HG02678 (cell line): ENCODE data around the gene SLC5A6.

Source experiments
- ATAC-seq: cut with Tn5 transposase; IDR thresholded peaks from one replicate; pipeline ENCODE4 v1.9.1; 2021; ENCODE audit warnings: mild to moderate bottlenecking, moderate library complexity; ENCODE audit not compliant: unreplicated experiment

The SLC5A6 gene

GRCh38 chr2:27211943-27212625 is at the start of gene SLC5A6, which contains the start of gene ATRAID:
TSS of gene SLC5A6 (minus strand) at chr2:27212268. CDS start at chr2:27207650, 4,618 bp downstream.
TSS of gene ATRAID (plus strand) at chr2:27212041. CDS start at chr2:27212369, 328 bp downstream.
- ATAC-seq, result peak; percentile 82

GRCh38 chr2:27261241-27261925 is 49.3 kb upstream of the SLC5A6 start:
- no peak for ATAC-seq

- ATAC-seq, result no peak
Observed at GRCh38 chr2:27258051-27258450, 46.0 kb upstream of the SLC5A6 start.

- no peak for ATAC-seq
Observed at GRCh38 chr2:27256855-27257454, 44.9 kb upstream of the SLC5A6 start.

GRCh38 chr2:27255660-27256059 is 43.6 kb upstream of the SLC5A6 start:
- no peak for ATAC-seq

- ATAC-seq, result no peak
Observed at GRCh38 chr2:27255187-27255586, 43.1 kb upstream of the SLC5A6 start.

- ATAC-seq, result no peak
Observed at GRCh38 chr2:27251766-27252165, 39.7 kb upstream of the SLC5A6 start.

- ATAC-seq, result no peak
Observed at GRCh38 chr2:27250652-27251379, 38.7 kb upstream of the SLC5A6 start.

- ATAC-seq, result no peak
Observed at GRCh38 chr2:27249891-27250651, 38.0 kb upstream of the SLC5A6 start.

GRCh38 chr2:27249159-27249890 is 37.3 kb upstream of the SLC5A6 start:
- no peak for ATAC-seq

GRCh38 chr2:27247893-27248292 is 35.8 kb upstream of the SLC5A6 start:
- ATAC-seq, result no peak

GRCh38 chr2:27245626-27246025 is 33.6 kb upstream of the SLC5A6 start:
- ATAC-seq, result no peak

GRCh38 chr2:27245116-27245515 is 33.0 kb upstream of the SLC5A6 start:
- no peak for ATAC-seq

- no peak for ATAC-seq
Observed at GRCh38 chr2:27243391-27244130, 31.5 kb upstream of the SLC5A6 start.

- no peak for ATAC-seq
Observed at GRCh38 chr2:27242614-27242951, 30.5 kb upstream of the SLC5A6 start.

GRCh38 chr2:27241761-27242613 is 29.9 kb upstream of the SLC5A6 start:
- no peak for ATAC-seq

- ATAC-seq, result no peak
Observed at GRCh38 chr2:27240406-27240805, 28.3 kb upstream of the SLC5A6 start.

- no peak for ATAC-seq
Observed at GRCh38 chr2:27238976-27239375, 26.9 kb upstream of the SLC5A6 start.
